Measurements from ENCODE around the gene KCNIP2.

DNA sequence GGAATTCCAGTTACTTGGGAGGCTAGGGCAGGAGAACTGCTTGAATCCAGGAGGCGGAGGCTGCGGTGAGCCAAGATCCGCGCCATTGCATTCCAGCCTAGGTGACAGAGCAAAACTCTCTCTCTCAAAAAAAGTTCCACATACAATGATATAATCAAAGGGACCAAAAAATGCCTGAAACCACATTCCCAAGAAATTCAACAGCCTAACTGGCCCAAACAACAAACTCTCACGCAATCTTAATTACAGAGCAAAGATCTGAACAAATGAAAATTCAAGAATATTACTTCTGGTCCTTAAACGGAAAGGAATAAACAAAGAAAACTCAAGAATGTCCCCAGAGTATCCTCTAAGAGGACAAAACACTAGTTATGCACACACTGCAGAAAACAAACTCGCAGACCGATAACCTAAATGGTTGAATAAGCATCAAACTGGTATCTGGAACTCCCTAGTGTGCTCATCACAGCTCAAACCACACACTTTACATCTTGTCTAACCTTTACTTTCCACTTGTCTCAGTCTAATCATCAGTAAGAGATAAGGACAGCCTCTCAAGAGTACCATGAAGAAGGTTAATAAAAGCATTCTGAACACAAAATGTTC is 29.0 kb downstream of the KCNIP2 start:
- TF ChIP-seq RAD21 (IDR thresholded peaks at IDR 0.05; ENCODE audit: low read depth) (no peak), EGR1 (IDR thresholded peaks at IDR 0.05) (no peak), CREB1 (IDR thresholded peaks at IDR 0.05; ENCODE audit: low read depth) (no peak)
- TF ChIP-seq, protein P1, sequence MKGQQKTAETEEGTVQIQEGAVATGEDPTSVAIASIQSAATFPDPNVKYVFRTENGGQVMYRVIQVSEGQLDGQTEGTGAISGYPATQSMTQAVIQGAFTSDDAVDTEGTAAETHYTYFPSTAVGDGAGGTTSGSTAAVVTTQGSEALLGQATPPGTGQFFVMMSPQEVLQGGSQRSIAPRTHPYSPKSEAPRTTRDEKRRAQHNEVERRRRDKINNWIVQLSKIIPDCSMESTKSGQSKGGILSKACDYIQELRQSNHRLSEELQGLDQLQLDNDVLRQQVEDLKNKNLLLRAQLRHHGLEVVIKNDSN (IDR thresholded peaks at IDR 0.05) = no peak
